ENCODE results near the gene ILRUN. TPM values are rescaled to one million over a fixed set of nuclear protein-coding genes. Genes with fewer than 3 reads are reported as not detected.

ILRUN gene
- total and polyA plus RNA-seq, 9 of the 15 experiments (the other 6 are each of a cell fraction or from before 2014, with no cell fraction given): 24.9 to 78.9 (median 53.4) TPM

- TF ChIP-seq GATAD2B (IDR thresholded peaks at IDR 0.05; ENCODE audit: borderline replicate concordance) (no peak), MGA (IDR thresholded peaks at IDR 0.05) (no peak), TARDBP (IDR thresholded peaks at IDR 0.05) (0 out of 2 replicates have a peak, but pooled peaks have one; percentile 16), LCOR (CRISPR knock-in tag; IDR thresholded peaks at IDR 0.05) (no peak), ZNF644 (tag; IDR thresholded peaks at IDR 0.05; ENCODE audit: low read depth) (no peak), ARNT (IDR thresholded peaks at IDR 0.05) (no peak), SNIP1 (IDR thresholded peaks at IDR 0.05; ENCODE audit: low read depth) (peak; percentile 23; the same call in 1 of the 2 replicates), NR4A1 (CRISPR knock-in tag; IDR thresholded peaks at IDR 0.05) (no peak), NR4A1 (tag; IDR thresholded peaks at IDR 0.05) (peak; percentile 45; the same call in 1 of the 2 replicates), STAT5A (IDR thresholded peaks at IDR 0.05; ENCODE audit: borderline replicate concordance, low read length) (no peak), NFIX (CRISPR knock-in tag; IDR thresholded peaks at IDR 0.05; ENCODE audit: low read depth) (no peak), HLTF (IDR thresholded peaks at IDR 0.05) (no peak), MCM5 (IDR thresholded peaks at IDR 0.05; ENCODE audit: low read depth) (no peak), HCFC1 (IDR thresholded peaks at IDR 0.05; ENCODE audit: low read depth, low read length) (no peak; the same call in 1 of the 2 replicates), SREBF2 (CRISPR knock-in tag; IDR thresholded peaks at IDR 0.05) (no peak)
Measured at GRCh38 chr6:34696189-34696738, 303 bp downstream of the ILRUN start (continued).

All from K562 (cell line).